Gastroesophageal sphincter (tissue), 4 donors: ENCODE measurements around the gene MAPK4. TPM values are rescaled to one million over a fixed set of nuclear protein-coding genes. Genes with fewer than 3 reads are reported as not detected.
"Not testable (repeated sequence)": the region's sequence is repeated elsewhere in the genome, so short reads cannot be mapped to it uniquely, and the experiment has no call there.

Experiments used
- ATAC-seq: fragments of 150-250 bp; one replicate; pipeline ENCODE4 v1.9.1; 2016; ENCODE audit warnings: mild to moderate bottlenecking, moderate library complexity
- H3K27ac ChIP-seq, 4 donors: fragments of 200-600 bp; sonication (generic) in 3 of 4; 1 replicate in 3 of 4; 2 replicates in 1 of 4; pipeline ENCODE4 v1.5.1; 2016 to 2019
- H3K27me3 ChIP-seq: fragments of 200-600 bp; sonication (generic); one replicate; pipeline ENCODE4 v1.5.1; 2019
- H3K36me3 ChIP-seq, 2 donors: fragments of 200-600 bp; sonication (generic); one replicate each; pipeline ENCODE4 v1.5.1; 2019; ENCODE audit warnings: control low read depth in 1 of 2
- H3K4me1 ChIP-seq, 3 donors: fragments of 200-600 bp; sonication (generic); 1 replicate in 2 of 3; 2 replicates in 1 of 3; pipeline ENCODE4 v1.5.1; 2016 to 2019; ENCODE audit warnings: control low read depth in 2 of 3
- H3K4me3 ChIP-seq, 2 donors: fragments of 200-600 bp; sonication (generic); one replicate each; pipeline ENCODE4 v1.5.1; 2019; ENCODE audit warnings: mild to moderate bottlenecking in 1 of 2, moderate library complexity in 1 of 2
- H3K9me3 ChIP-seq, 3 donors: fragments of 200-600 bp; sonication (generic); one replicate each; pipeline ENCODE4 v1.5.1; 2017 to 2019; ENCODE audit warnings: control low read depth in 2 of 3
- EP300 ChIP-seq: sonication (generic); formaldehyde crosslinking; IDR thresholded peaks from one replicate; pipeline ENCODE4 v1.6.1; 2017; ENCODE audit warnings: antibody characterized with exemption, mild to moderate bottlenecking
- POLR2A ChIP-seq, 2 donors: fragments of 450-650 bp; IDR thresholded peaks; one replicate each; pipeline ENCODE4 v1.6.1; 2017; ENCODE audit warnings: antibody characterized with exemption in 2 of 2, mild to moderate bottlenecking in 2 of 2, moderate library complexity in 1 of 2
- POLR2AphosphoS5 ChIP-seq: sonication (generic); formaldehyde crosslinking; IDR thresholded peaks from one replicate; pipeline ENCODE4 v1.6.1; 2017; ENCODE audit warnings: antibody characterized with exemption
- WGBS, 2 donors: methylation state at CpG; one replicate each; pipeline ENCODE4 v1.1.5; 2018; ENCODE audit warnings: low coverage in 1 of 2; 5-methylcytosine and 5-hydroxymethylcytosine counted together
- total RNA-seq, 4 donors: library from RNA; depleted of rRNA; stranded (reverse); fragments of >200 nt; gene quantifications; one replicate each; pipeline ENCODE4 v1.1.0, GENCODE V29; 2016
- TF ChIP-seq, protein P1 (sequence below), 4 experiments: fragments of 200-600 bp in 2 of 4; fragments of 450-650 bp in 2 of 4; sonication (generic) in 1 of 4; IDR thresholded peaks; one replicate each; pipeline ENCODE4 v1.5.1; 2017 to 2019; ENCODE audit warnings: antibody characterized with exemption in 4 of 4, mild to moderate bottlenecking in 2 of 4, moderate library complexity in 2 of 4

MAPK4 gene
- total RNA-seq, 4 donors from 2014 or later, result 9.3 to 13.7 (median 10.6) TPM

DNA sequence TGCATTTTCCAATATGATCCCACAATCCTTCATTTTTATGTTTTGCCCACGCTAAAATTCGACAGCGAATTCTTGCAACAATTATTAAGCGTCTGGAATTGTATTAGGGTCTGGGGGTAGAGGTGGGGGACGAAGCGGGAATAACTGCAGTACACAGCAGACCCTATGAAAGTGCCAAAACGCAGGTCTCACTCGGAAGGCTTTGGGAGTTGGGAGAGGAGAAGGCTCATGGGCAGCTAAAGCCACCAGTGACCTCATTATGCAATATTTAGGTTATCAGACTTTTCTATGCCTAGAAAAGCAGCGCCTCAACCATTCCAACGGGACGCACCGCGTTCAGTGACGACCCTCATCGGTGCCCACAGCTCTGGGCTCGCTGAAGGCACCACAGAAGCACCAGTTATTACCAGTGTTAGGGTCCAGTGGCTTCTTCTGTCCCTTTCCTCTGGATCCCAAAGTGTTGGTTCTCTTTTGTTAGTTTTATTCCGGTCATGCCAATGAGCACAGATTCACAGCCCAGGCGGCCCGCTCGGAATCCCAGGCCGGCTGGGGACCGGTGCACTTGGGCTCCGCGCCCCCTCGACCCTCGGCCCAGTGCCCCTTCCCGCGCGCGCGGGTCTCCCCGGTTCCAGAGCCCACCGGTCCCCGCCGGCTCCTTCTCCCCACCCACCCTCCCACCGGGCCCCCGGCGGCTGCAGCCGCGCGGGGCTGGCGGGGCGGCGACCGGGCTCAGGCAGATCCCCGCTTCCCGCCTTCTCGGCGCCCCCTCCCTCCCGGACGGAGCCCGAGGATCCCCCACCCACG lies 737 bp upstream of the MAPK4 start:
- peaks cover 0 to 24% (median 14%) of the 10 kb centered on the region in 3 donors for H3K4me1 ChIP-seq
- TF ChIP-seq POLR2A (IDR thresholded peaks at IDR 0.05) (no peak), EP300 (no peak), POLR2AphosphoS5 (no peak)
- TF ChIP-seq, protein P1, sequence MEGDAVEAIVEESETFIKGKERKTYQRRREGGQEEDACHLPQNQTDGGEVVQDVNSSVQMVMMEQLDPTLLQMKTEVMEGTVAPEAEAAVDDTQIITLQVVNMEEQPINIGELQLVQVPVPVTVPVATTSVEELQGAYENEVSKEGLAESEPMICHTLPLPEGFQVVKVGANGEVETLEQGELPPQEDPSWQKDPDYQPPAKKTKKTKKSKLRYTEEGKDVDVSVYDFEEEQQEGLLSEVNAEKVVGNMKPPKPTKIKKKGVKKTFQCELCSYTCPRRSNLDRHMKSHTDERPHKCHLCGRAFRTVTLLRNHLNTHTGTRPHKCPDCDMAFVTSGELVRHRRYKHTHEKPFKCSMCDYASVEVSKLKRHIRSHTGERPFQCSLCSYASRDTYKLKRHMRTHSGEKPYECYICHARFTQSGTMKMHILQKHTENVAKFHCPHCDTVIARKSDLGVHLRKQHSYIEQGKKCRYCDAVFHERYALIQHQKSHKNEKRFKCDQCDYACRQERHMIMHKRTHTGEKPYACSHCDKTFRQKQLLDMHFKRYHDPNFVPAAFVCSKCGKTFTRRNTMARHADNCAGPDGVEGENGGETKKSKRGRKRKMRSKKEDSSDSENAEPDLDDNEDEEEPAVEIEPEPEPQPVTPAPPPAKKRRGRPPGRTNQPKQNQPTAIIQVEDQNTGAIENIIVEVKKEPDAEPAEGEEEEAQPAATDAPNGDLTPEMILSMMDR (IDR thresholded peaks at IDR 0.05), result no peak
- peak overlapping the region; percentile 35 to 89 (median 82) for H3K27ac ChIP-seq
- peaks cover 19% of the 10 kb centered on the region for H3K27me3 ChIP-seq
- no peak for ATAC-seq
- no peaks in the 10 kb centered on the region for H3K36me3 ChIP-seq
- WGBS, 2 donors, result 20 to 33% methylated on average over 3 to 19 of the region's 53 CpGs
- H3K4me3 ChIP-seq, result peak overlapping the region; percentile 40 to 73
- H3K9me3 ChIP-seq, result peaks cover 0 to 22% (median 0%) of the 10 kb centered on the region in 3 donors

DNA sequence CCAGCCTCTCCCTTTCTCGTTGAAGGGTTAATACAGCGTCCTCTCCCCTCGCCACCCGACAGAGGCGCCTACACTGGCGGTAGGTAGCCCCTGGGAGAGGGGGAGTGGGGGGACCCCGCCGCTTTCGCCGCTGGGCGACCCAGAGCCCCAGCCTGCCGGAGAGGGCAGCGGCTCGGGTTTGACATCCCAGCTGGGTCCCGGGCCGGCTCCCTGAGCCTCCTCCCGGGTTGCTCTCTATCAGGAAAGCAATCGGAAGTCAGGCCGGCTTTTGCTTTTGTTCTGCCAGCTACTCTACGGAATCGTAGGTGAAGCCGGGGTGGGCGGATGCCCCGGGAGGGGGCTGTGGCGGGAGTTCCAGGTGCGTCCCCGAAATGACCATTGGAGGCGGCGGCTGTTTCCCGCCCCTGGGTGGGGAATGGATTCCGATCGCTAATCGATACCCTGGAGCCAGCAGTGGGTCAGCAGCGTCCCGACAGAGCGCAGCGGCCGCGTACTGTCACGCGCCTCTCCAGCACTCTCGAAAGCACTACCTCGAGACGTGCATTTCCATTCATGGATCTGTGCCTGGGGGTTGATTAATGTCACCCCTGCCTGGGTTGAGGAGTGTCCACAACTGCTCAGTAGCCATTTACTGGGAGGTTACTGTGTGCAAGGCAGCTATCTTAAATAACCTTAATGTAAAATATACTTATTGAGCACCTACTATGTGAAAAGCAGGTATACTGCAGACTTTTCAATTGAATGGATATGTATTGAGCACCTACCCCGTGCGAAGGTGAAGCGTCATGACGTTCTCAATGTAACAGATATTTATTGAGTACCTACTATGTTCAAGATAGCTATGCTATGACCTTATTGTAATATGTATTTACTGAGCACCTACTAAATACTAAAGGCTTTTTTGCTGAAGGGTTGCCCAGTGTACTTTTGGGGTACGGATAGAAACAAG lies 1.1 kb downstream of the MAPK4 start:
- H3K9me3 ChIP-seq, result peaks cover 0 to 6% (median 0%) of the 10 kb centered on the region in 3 donors
- peaks cover 0 to 24% (median 14%) of the 10 kb centered on the region in 3 donors for H3K4me1 ChIP-seq
- TF ChIP-seq EP300, result no peak
- TF ChIP-seq, protein P1 (IDR thresholded peaks at IDR 0.05), result no peak
- TF ChIP-seq POLR2A (IDR thresholded peaks at IDR 0.05), result no peak
- no peak for TF ChIP-seq POLR2AphosphoS5
- H3K27ac ChIP-seq, result peak overlapping the region in 3 of 4 donors; percentile 81 to 89 (median 83)
- peaks cover 21% of the 10 kb centered on the region for H3K27me3 ChIP-seq
- peak; percentile 3 for ATAC-seq
- WGBS, 2 donors, result 37 to 43% methylated on average over 6 to 7 of the region's 49 CpGs
- H3K36me3 ChIP-seq, result no peaks in the 10 kb centered on the region
- H3K4me3 ChIP-seq, result peak overlapping the region; percentile 60 to 73

DNA sequence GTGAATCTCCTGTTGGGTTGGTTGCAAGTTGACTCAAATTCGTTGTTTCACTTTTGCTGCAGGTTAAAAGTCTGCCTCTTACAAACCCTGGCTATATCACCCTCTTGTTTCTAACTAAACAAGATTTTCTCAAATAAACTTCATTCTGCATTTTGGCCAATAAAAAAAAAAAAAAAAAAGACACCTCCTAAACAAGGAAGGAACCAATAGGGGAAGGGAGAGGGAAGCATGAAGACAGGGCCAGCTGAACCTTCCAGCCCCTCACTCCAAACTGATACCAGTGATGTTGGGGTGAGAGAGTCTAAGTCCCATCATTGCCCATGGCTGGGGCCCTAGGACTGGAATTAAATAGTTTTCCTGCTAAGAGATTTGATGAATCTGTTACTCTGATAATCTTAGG lies 2.4 kb downstream of the MAPK4 start:
- Histone ChIP-seq H3K4me1 (peaks cover 0 to 24% (median 14%) of the 10 kb centered on the region in 3 donors), H3K27me3 (peaks cover 21% of the 10 kb centered on the region)
- not testable (repeated sequence) for H3K4me3 ChIP-seq, H3K36me3 ChIP-seq, H3K9me3 ChIP-seq, H3K27ac ChIP-seq, ATAC-seq
- no CpG with 5 or more reads among the region's 1 CpG for WGBS, 2 donors

- peaks cover 21% of the 10 kb centered on the region for H3K27me3 ChIP-seq
Observed at GRCh38 chr18:50562686-50563085, 2.8 kb downstream of the MAPK4 start.

GRCh38 chr18:50563376-50563775 lies 3.5 kb downstream of the MAPK4 start:
- TF ChIP-seq, protein P1 (IDR thresholded peaks at IDR 0.05), result no peak
- TF ChIP-seq POLR2AphosphoS5 (no peak), POLR2A (IDR thresholded peaks at IDR 0.05) (no peak), EP300 (no peak)
- Histone ChIP-seq H3K27ac (no peak overlapping the region), H3K9me3 (no peaks in the 10 kb centered on the region), H3K4me3 (no peak overlapping the region), H3K27me3 (peaks cover 21% of the 10 kb centered on the region), H3K4me1 (peaks cover 0 to 24% (median 14%) of the 10 kb centered on the region in 3 donors), H3K36me3 (no peaks in the 10 kb centered on the region)
- no peak for ATAC-seq
- 55 to 86% methylated on average over 2 to 3 of the region's 3 CpGs for WGBS, 2 donors

More at GRCh38 chr18:50562686-50563085, 2.8 kb downstream of the MAPK4 start:
- no peak for ATAC-seq
- TF ChIP-seq POLR2AphosphoS5 (no peak), EP300 (no peak), POLR2A (IDR thresholded peaks at IDR 0.05) (no peak)
- TF ChIP-seq, protein P1 (IDR thresholded peaks at IDR 0.05), result no peak
- Histone ChIP-seq H3K4me3 (no peak overlapping the region), H3K4me1 (peaks cover 0 to 24% (median 14%) of the 10 kb centered on the region in 3 donors), H3K36me3 (no peaks in the 10 kb centered on the region), H3K9me3 (no peaks in the 10 kb centered on the region), H3K27ac (no peak overlapping the region)
- WGBS, 2 donors, result 78 to 87% methylated on average over 3 of the region's 3 CpGs
